K562 (cell line): ENCODE results near the gene POLR3A. TPM values are rescaled to one million over a fixed set of nuclear protein-coding genes. Genes with fewer than 3 reads are reported as not detected.

Experiments
- ATAC-seq: fragments of 200-7000 bp; cut with Tn5 transposase; 3 replicates; pipeline ENCODE4 v1.9.1; 2020; ENCODE audit warnings: moderate library complexity
- BruUV-seq: library from RNA; stranded (reverse); fragments of 400-500 nt; replicated peaks from 2 replicates; lab custom pipeline; 2021; lab: Mats Ljungman, UMichigan
- CTCF ChIA-PET: fragments of 300-600 bp; formaldehyde crosslinking; extraction: SDS; loops from one replicate; lab custom pipeline; 2021; ENCODE audit warnings: low intra/inter-chr PET ratio; lab: Yijun Ruan, JAX
- POLR2A ChIA-PET: fragments of 300-600, 350-650 bp; sonication (Branson Sonifier 250); formaldehyde crosslinking; extraction: SDS; loops from one replicate; lab custom pipeline; 2021; ENCODE audit warnings: antibody characterized with exemption, inconsistent platforms; lab: Yijun Ruan, JAX
- DNase-seq, 4 experiments: peaks; one replicate each; pipeline versions ENCODE4 v3.0.0 to v3.0.0-alpha.2; 2011 to 2018; ENCODE audit warnings: low spot score in 3 of 4, mixed read lengths in 3 of 4; ENCODE audit errors: extremely low read depth in 1 of 4
- FAIRE-seq: peaks from 2 replicates; lab custom pipeline; 2011; peaks lifted over from hg19 to GRCh38; lab: Jason Lieb, UNC
- H2AFZ ChIP-seq: 2 replicates; pipeline ENCODE4 v1.6.0; 2011; ENCODE audit warnings: low read depth, low read length, control low read depth, inconsistent platforms
- H3K27ac ChIP-seq: fragments of 200-600 bp; 3 replicates; pipeline ENCODE4 v1.8.0; 2011; ENCODE audit warnings: low read depth, mild to moderate bottlenecking, control low read depth, inconsistent platforms, low read length, moderate library complexity, mixed read lengths; ENCODE audit errors: extremely low read depth
- H3K27me3 ChIP-seq, 2 experiments: fragments of 300-600 bp in 1 of 2; 2 replicates in 1 of 2; 3 replicates in 1 of 2; pipeline versions ENCODE4 v1.6.0 to v1.8.0; 2011; ENCODE audit warnings: inconsistent platforms in 2 of 2, low read length in 2 of 2, mild to moderate bottlenecking in 1 of 2, mixed read lengths in 1 of 2, moderate library complexity in 1 of 2; ENCODE audit not compliant: control insufficient read depth in 2 of 2, insufficient read depth in 2 of 2
- H3K36me3 ChIP-seq: fragments of 300-600 bp; 3 replicates; pipeline ENCODE4 v1.8.0; 2011; ENCODE audit warnings: mild to moderate bottlenecking, low read length, inconsistent platforms; ENCODE audit not compliant: control insufficient read depth, insufficient read depth
- H3K4me1 ChIP-seq, 2 experiments: fragments of 200-600 bp in 1 of 2; replicated peaks in 1 of 2; 2 replicates in 1 of 2; 3 replicates in 1 of 2; pipeline versions ENCODE4 v1.5.1 to v1.8.0; 2011; ENCODE audit warnings: inconsistent platforms in 2 of 2, low read length in 2 of 2, mild to moderate bottlenecking in 1 of 2, mixed read lengths in 1 of 2, moderate library complexity in 1 of 2; ENCODE audit not compliant: control insufficient read depth in 2 of 2, insufficient read depth in 2 of 2
- H3K4me2 ChIP-seq: 2 replicates; pipeline ENCODE4 v1.6.1; 2011; ENCODE audit warnings: low read length, control low read depth, inconsistent platforms, mixed read lengths; ENCODE audit not compliant: insufficient read depth
- H3K4me3 ChIP-seq: fragments of 200-600 bp; sonication (generic), shearing (Covaris generic); 2 replicates; pipeline ENCODE4 v1.5.1; 2016; ENCODE audit warnings: control low read depth, inconsistent platforms
- H3K79me2 ChIP-seq: fragments of 200-600 bp; 3 replicates; pipeline ENCODE4 v1.8.0; 2011; ENCODE audit warnings: low read length, inconsistent platforms; ENCODE audit not compliant: control insufficient read depth, insufficient read depth
- H3K9ac ChIP-seq, 2 experiments: 2 replicates each; pipeline versions ENCODE4 v1.6.0 to v1.6.1; 2011; ENCODE audit warnings: low read depth in 2 of 2, low read length in 2 of 2, control low read depth in 1 of 2, inconsistent platforms in 1 of 2, mild to moderate bottlenecking in 1 of 2, mixed read lengths in 1 of 2; ENCODE audit not compliant: insufficient read depth in 1 of 2
- H3K9me1 ChIP-seq: one replicate; pipeline ENCODE4 v1.6.0; 2011; ENCODE audit warnings: inconsistent platforms, mild to moderate bottlenecking, low read length, moderate library complexity; ENCODE audit not compliant: control insufficient read depth, insufficient read depth
- H3K9me3 ChIP-seq: replicated peaks from 2 replicates; pipeline ENCODE4 v1.5.1; 2011; ENCODE audit warnings: low read depth, low read length, inconsistent platforms; ENCODE audit not compliant: control insufficient read depth, insufficient read depth
- H4K20me1 ChIP-seq: replicated peaks from 2 replicates; pipeline ENCODE4 v1.6.1; 2011; ENCODE audit warnings: low read length, inconsistent platforms, mixed read lengths; ENCODE audit not compliant: control insufficient read depth, insufficient read depth
- CEBPB ChIP-seq: fragments of 450-650 bp; IDR thresholded peaks from 2 replicates; pipeline ENCODE4 v1.6.1; 2016; ENCODE audit warnings: missing genetic modification characterization, missing compliant biosample characterization
- MAZ ChIP-seq, 2 experiments: fragments of 450-650 bp in 1 of 2; sonication (generic) in 1 of 2; formaldehyde crosslinking; IDR thresholded peaks in 1 of 2; conservative IDR thresholded peaks in 1 of 2; 2 replicates each; pipeline versions ENCODE4 v1.4.0 to v1.5.0; 2020; ENCODE audit warnings: mild to moderate bottlenecking in 1 of 2, missing genetic modification reagents in 1 of 2
- POLR3G ChIP-seq: IDR thresholded peaks from 2 replicates; pipeline ENCODE4 v1.6.1; 2011; ENCODE audit not compliant: insufficient read length, insufficient replicate concordance; ENCODE audit errors: extremely low read depth
- RAD51 ChIP-seq: fragments of 450-650 bp; IDR thresholded peaks from 2 replicates; pipeline ENCODE4 v1.7.1; 2016; ENCODE audit warnings: low read depth, mild to moderate bottlenecking, borderline replicate concordance
- SMARCE1 ChIP-seq: fragments of 450-650 bp; IDR thresholded peaks from 2 replicates; pipeline ENCODE4 v1.7.1; 2016; ENCODE audit warnings: mild to moderate bottlenecking
- ZBTB8A ChIP-seq: fragments of 450-650 bp; IDR thresholded peaks from 2 replicates; pipeline ENCODE4 v1.6.1; 2018; ENCODE audit warnings: mild to moderate bottlenecking, moderate library complexity; ENCODE audit not compliant: partially characterized antibody
- ZNF263 ChIP-seq: sonication (generic); formaldehyde crosslinking; IDR thresholded peaks from 2 replicates; pipeline ENCODE4 v1.8.0; 2022; ENCODE audit warnings: mild to moderate bottlenecking, missing genetic modification reagents, borderline replicate concordance
- ZNF785 ChIP-seq: fragments of 250-450 bp; sonication (Bioruptor Pico); IDR thresholded peaks from 2 replicates; pipeline ENCODE4 v1.4.0; 2020; ENCODE audit warnings: mild to moderate bottlenecking
- WGBS: fragments of 100-300 bp; shearing (Covaris generic); methylation state at CpG from one replicate; pipeline ENCODE4 v1.1.6; 2016; ENCODE audit warnings: low coverage, mixed read lengths; ENCODE audit not compliant: insufficient coverage; ENCODE audit errors: missing lambda C conversion rate; 5-methylcytosine and 5-hydroxymethylcytosine counted together
- in situ Hi-C: fragments of 300-500 bp; cut with MboI; formaldehyde crosslinking; loops from 4 replicates; pipeline ENCODE4 v1.15.0; 2018; ENCODE audit warnings: inconsistent platforms, mixed read lengths
- intact Hi-C: fragments of 100-400 bp; cut with micrococcal nuclease; formaldehyde crosslinking; loops from 2 replicates; pipeline ENCODE4 v1.14.2; 2022
- polyA plus RNA-seq, 8 experiments: library from polyadenylated mRNA; depleted of rRNA in 4 of 8; stranded (reverse) in 5 of 8; unstranded in 3 of 8; fragments of >200 nt; fragmentation: Nextera tagmentation in 2 of 8; fragmentation: Illumina TruSeq in 1 of 8; extraction: Ambion mirVana in 2 of 8; extraction: Trizol in 1 of 8; gene quantifications; 2 replicates each; pipeline versions ENCODE4 v1.2.1 to v1.2.3, GENCODE V29; 2011 to 2014; ENCODE audit warnings: inconsistent platforms in 1 of 8, missing spikeins in 1 of 8
- total RNA-seq, 7 experiments: library from RNA; depleted of rRNA in 6 of 7; stranded (reverse); fragments of >200 nt in 6 of 7; fragmentation: Illumina TruSeq in 2 of 7; extraction: Trizol in 2 of 7; gene quantifications; 2 replicates each; pipeline versions ENCODE4 v1.2.1 to v1.2.3, GENCODE V29; 2011 to 2021; ENCODE audit warnings: low replicate concordance in 1 of 7
- TF ChIP-seq, protein P1 (sequence below): sonication (generic); formaldehyde crosslinking; IDR thresholded peaks from 2 replicates; pipeline ENCODE4 v1.8.1; 2023; ENCODE audit warnings: mild to moderate bottlenecking, missing genetic modification reagents, moderate library complexity
- TF ChIP-seq, protein P2 (sequence below), 2 experiments: fragments of 450-650 bp; IDR thresholded peaks; 2 replicates each; pipeline ENCODE4 v1.6.1; 2018; ENCODE audit warnings: mild to moderate bottlenecking in 2 of 2, low read depth in 1 of 2; ENCODE audit not compliant: partially characterized antibody in 2 of 2

Gene POLR3A
- total and polyA plus RNA-seq, 9 of the 15 experiments (the other 6 are each of a cell fraction or from before 2014, with no cell fraction given) = 14.9 to 37.0 (median 26.7) TPM

DNA sequence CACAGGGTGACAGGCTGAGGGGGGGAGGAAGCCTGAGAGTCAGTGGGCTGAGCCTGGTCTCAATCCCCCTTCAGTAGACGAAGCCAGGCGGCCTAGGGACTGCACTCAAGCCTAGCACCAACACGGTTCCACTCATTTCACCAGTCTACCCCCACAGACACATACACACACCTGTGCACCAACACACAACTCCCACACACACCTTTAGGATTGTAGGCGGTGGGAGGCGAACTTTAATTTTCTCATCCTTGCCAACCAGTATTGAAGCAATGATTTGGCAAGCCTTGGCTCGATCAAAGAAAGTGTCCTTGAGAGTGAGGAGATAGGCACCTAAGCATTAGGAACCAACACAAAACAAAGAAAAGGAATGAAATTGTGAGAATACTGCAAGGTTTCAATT lies 19.7 kb downstream of the POLR3A start:
- TF ChIP-seq, protein P1, sequence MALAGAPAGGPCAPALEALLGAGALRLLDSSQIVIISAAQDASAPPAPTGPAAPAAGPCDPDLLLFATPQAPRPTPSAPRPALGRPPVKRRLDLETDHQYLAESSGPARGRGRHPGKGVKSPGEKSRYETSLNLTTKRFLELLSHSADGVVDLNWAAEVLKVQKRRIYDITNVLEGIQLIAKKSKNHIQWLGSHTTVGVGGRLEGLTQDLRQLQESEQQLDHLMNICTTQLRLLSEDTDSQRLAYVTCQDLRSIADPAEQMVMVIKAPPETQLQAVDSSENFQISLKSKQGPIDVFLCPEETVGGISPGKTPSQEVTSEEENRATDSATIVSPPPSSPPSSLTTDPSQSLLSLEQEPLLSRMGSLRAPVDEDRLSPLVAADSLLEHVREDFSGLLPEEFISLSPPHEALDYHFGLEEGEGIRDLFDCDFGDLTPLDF = no peak
- TF ChIP-seq MAZ (CRISPR knock-in tag; conservative IDR thresholded peaks at IDR 0.05 in 1 of 2, IDR thresholded peaks at IDR 0.05 in 1 of 2) (no peak), ZNF263 (CRISPR knock-in tag) (no peak), CEBPB (tag) (no peak), ZBTB8A (no peak), POLR3G (no peak), ZNF785 (CRISPR knock-in tag) (no peak), SMARCE1 (no peak), RAD51 (no peak)
- TF ChIP-seq, protein P2, sequence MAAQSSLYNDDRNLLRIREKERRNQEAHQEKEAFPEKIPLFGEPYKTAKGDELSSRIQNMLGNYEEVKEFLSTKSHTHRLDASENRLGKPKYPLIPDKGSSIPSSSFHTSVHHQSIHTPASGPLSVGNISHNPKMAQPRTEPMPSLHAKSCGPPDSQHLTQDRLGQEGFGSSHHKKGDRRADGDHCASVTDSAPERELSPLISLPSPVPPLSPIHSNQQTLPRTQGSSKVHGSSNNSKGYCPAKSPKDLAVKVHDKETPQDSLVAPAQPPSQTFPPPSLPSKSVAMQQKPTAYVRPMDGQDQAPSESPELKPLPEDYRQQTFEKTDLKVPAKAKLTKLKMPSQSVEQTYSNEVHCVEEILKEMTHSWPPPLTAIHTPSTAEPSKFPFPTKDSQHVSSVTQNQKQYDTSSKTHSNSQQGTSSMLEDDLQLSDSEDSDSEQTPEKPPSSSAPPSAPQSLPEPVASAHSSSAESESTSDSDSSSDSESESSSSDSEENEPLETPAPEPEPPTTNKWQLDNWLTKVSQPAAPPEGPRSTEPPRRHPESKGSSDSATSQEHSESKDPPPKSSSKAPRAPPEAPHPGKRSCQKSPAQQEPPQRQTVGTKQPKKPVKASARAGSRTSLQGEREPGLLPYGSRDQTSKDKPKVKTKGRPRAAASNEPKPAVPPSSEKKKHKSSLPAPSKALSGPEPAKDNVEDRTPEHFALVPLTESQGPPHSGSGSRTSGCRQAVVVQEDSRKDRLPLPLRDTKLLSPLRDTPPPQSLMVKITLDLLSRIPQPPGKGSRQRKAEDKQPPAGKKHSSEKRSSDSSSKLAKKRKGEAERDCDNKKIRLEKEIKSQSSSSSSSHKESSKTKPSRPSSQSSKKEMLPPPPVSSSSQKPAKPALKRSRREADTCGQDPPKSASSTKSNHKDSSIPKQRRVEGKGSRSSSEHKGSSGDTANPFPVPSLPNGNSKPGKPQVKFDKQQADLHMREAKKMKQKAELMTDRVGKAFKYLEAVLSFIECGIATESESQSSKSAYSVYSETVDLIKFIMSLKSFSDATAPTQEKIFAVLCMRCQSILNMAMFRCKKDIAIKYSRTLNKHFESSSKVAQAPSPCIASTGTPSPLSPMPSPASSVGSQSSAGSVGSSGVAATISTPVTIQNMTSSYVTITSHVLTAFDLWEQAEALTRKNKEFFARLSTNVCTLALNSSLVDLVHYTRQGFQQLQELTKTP (IDR thresholded peaks at IDR 0.05; ENCODE audit: low read depth in 1 of 2, partially characterized antibody in 2 of 2) = no peak
- POLR2A ChIA-PET = no interaction called here
- Histone ChIP-seq H3K9ac (peak overlapping the region in 1 of 2 experiments; percentile 18; a peak in 1 of 4 replicates), H4K20me1 (no peaks in the 10 kb centered on the region), H3K4me1 (no peaks in the 10 kb centered on the region), H3K4me3 (no peak overlapping the region), H3K79me2 (no peaks in the 10 kb centered on the region), H3K9me3 (no peaks in the 10 kb centered on the region), H2AFZ (no peak overlapping the region), H3K4me2 (no peak overlapping the region), H3K36me3 (peaks cover 93% of the 10 kb centered on the region), H3K9me1 (no peaks in the 10 kb centered on the region), H3K27me3 (no peaks in the 10 kb centered on the region), H3K27ac (no peak overlapping the region)
- WGBS = 98% methylated on average over 6 of the region's 6 CpGs
- ATAC-seq (no peak), DNase-seq (no peak), FAIRE-seq (no peak)
- intact Hi-C loops = no loop called here
- in situ Hi-C loops = no loop called here
- BruUV-seq = no TSS peak
- CTCF ChIA-PET = no interaction called here
